Activated effector memory CD4-positive, alpha-beta T cell treated with anti-CD3 and anti-CD28 coated beads, Interleukin-2, amount 50 U/mL, for 16 hours (primary cell): ENCODE data around the gene DSCAML1.

Source experiments
- DNase-seq: peaks from one replicate; pipeline ENCODE4 v3.0.0-alpha.2; 2020

DSCAML1 gene

DNA sequence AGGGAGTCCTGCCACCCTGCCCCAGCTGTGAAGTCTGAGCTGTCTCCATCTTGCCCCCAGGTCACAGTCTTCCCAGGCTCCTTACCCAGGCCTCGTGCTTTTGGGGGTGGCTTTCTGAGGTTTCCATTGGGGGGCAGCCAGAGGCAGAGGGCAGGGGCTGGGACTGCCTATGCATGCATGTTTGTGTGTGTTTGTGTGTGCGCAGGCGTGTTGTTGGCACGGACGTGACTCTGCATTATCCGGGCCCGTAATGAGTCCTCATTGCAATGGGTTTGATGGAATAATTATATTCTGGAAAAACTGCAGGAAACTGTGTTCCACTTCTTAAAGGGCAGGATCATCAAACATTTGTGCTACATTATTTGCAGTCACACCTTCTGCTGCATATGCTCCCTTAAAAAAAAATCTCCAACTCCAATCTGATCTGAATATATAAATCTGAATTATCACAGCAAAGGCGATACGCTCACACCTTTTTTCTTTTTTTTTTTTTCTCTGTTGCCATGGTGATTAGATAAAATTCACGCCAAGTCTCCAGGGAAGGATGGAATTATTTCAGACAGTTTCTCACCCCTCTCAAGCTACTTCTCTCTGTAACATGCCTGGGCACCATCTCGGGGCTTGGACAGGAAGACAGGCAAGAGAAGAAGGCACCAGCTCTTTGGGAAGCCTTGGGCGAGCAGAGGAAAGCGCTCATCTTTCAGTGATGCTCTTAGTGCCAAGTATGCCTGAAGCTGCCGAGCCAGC is 45.9 kb downstream of the DSCAML1 start:
- DNase-seq, result no peak

DNA sequence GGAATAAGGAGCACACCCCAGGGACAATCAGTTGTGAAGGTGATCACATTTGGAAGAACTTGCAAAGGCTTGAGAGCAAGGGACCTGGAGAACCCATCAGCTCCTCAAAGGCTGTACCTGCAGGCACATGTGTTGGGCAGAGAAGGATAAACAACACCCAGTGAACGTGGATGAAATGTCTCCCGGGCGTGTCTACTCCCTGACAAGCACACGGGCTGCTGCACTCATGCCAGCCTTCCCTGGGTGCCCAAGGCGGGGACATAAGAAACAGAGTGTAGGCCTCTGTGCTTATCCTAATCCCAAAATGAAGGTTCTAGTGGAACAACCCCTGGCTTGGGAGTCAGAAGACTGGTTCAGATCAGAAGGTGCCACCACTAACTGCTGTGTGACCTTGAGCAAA is 46.7 kb downstream of the DSCAML1 start:
- DNase-seq, result no peak

DNA sequence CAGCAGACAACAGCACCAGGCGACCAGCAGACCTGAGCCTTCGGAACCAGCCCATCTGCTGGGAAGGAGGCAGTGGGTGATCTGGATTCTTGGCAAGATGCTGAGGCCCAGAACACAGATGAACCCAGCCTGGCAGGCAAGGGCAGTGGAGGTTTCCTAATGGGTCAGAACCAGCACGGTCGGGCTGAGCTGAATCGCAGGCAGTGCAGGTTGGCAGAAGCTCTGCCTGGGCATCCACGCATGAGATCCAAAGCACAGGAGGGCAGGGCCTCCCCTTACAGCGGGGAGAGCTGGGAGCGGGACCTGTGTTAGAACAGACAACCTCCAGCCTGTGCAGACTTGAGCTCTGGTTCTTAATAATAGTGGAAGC is 47.5 kb downstream of the DSCAML1 start:
- no peak for DNase-seq

DNA sequence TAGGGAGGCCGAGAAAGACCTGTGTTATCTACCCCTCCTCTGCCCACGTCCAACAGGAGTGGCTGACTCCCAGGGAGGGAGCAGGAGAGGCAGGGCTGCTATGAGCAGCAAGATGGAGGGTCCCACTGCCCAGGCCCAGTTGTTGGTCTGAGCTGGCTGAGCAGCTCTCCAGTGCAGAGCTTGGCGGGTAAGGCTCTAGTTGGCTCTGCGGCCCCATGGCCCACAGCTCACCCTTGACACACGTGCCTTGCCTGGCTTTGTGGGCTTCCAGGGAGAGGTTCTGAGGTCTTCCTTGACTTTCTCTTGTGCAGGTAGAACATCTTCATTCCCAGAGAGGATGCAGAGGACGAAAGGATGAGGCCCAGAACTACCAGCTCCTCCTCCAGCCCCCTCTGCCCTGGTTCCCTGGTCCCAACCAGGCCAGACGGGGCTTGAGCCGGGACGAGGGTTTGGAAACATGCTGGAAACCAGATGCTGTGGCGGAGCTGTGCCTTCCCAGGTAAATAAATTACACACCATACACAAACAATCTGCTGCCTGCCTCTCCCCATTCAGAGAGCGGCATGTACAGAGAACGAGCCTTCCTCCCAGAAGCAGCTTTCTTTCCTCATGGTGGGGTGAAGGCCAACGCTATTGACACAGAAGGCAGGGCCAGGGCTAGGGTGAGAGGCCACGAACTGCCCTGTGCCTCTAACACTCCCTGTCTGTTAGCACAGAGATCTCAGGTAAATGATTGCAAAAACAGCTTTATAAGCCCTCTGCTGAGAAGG is 48.1 kb downstream of the DSCAML1 start:
- no peak for DNase-seq

DNA sequence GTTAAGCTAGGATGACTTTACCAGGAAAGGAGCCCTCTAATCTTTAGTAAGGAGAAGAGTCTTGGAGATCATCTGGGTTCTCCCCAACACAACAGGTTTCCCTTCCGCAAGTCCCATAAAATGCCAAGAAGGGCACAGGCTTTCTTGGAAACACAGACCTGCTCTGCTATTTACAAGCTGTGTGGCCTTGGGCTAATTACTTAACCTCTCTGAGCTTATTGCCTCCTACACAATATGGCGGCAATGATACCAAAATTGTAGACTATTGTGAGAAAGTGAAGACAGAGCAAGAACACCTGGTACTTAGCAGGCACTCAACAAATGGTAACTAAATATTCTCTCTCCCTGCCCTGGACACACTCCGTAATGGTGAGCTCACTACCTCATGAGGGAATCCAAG is 49.1 kb downstream of the DSCAML1 start:
- DNase-seq, result no peak

DNA sequence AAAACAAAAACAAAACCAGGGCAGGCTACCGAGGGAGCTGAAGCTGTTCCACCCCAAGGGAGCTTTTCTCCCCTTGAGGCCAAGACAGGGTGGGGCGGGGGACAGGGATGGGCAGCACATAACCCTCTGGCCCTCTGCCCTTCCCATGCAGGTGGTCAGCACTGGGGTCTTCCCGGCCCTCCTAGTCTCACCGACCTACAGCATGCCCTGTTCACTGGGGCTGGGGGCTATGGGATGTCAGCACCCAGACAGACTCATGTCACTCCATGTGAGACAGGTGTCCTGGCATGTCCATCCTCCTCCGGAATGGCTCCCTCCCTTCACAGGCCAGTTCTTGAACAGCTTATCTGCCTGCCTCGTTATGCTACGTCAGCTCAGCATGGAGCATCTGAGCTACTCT is 51.7 kb downstream of the DSCAML1 start:
- no peak for DNase-seq

DNA sequence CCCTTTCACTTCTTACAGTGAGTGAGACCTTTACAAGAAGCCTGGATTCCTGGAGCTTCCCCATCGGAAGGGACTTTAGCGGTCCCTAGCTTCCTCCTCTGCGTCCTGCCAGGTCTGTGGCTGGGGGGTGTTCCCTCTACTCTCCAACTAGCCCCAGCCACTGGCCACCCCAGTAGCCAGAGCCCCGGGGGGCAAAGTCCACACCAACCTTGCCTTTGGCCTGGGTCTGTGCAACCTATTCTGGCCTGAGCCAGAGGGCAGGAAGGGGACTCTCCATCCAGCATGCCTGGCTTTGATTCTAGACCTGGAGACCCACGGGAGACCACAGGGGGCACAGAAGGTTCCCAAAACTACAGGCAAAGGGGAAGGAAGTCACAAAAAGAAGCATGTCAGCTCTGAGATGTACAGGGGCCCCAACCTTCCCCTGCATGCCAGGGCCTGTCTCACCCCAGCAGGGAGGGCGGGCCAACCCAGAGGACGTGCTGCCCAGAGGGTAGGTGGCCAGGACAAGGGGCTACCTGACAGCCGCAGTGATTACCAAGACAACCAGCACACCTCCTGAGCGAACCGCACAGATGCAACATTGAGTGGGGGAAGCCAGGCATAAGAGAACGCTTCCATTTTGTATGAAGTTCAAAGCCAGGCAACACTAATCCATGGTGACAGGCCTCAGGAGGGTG is 52.4 kb downstream of the DSCAML1 start:
- DNase-seq, result no peak

DNA sequence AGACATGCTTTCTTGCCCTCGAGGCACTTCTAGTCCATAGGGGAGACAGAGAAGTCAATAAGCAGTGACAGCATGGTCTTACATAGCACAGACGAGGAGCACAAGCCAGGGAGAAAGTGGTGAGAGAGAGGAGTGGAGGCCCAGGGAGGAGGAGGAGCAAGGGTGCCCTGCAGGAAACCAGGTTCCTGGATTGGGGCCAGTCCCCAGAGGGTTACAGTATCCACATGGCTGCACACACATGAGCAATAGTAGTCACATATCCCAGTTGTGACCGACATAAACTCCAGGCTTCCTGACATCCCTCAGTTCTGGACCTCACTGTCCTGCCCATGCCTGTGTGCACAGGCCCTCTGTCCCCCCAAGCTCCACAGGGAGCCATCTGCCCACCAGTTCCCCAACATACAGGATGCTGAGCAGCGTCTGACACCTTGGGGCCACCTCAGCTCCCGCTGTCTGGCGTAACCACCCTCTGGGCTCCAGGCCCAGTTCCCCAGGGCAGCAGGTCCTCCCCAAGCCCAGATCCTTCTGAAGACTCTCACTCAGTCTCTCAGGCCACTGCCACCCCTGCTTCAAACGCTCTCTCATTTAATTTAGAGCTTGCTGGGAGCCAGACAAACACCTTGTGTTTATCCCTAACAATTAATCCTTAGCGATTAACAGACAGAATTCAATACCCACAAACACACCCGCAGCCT is 53.7 kb downstream of the DSCAML1 start:
- no peak for DNase-seq

DNA sequence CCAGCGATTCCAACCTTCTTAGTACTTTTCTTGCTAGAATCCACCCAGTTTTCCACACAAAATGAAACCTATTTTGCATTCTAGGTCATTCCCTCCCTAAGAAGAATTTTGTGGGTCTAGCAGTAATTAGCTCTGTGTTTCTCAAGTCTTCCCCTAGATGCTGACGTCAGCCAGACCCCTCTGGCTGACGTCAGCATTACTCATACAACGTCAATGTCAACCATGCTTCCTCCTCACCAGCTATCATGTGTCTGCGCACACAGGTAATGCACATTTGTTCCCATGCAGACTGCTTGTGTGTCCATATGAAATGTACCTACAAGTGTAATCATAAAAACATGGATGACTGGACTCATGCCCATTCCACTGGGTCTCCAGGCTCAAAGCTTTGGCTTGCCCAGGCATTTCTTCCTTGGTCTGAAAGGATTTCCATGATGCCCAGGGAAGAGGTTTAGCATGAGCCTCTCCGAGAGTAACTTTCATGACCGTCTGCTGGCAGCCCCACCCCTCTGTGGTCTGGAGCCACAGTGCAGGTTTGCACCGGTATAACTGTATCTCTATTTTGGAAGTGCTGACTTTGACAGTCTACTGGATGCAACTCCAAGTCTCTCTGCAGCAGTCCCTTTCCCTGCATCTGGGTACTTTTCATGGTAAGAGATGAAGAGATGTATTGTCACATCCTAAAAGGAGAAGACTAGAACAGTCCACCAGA is 58.6 kb downstream of the DSCAML1 start:
- no peak for DNase-seq

DNA sequence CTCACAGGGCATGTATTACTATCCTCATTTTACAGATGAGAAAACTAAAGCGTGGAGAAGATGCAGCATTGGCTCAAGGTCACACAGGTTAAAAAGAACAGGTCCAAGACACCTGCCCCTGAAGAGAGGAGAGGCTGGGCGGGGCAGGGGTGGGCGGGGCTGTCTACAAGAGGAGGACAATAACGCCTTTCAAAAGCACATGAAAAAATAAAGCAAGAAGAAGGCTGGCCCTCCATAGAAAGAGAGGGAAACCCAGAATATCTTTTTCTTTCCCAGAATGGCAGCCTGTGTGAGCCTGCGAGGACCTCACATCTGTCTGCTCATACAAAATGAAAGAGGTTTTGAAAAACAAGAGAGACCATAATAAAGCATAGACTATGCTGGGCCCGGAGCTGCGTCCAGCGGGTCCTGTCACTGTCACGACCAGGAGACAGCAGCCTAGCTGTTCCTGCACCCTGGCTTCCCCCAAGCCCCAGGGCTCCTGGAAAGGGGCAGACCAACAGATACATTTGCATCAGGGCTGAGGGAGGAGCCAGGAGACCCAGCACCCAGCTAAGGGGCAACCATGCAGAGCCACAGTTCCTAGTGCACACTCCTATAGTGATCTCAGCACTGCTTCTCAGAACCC is 61.6 kb downstream of the DSCAML1 start:
- no peak for DNase-seq

DNA sequence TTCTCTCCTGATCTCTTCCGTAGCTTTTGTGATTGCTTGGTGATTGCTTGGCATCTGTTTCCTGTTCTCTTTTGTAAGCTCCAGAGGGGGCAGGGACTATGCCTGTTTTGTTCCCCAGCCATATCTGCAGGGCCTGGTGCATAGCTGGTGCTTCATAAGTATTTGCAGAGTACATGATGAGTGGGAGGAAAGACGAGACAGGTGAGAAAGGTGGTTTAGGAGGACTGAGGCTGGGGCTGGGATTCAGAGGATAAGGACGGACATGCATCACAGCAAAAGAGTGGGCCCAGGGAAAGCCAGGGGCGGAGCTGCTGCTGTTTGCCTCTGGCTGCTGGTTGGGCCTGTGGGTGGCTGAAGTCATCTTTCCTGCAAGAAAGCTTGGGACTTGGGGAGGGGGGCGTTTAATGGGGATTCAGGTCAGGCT is 62.4 kb downstream of the DSCAML1 start:
- DNase-seq, result no peak

DNA sequence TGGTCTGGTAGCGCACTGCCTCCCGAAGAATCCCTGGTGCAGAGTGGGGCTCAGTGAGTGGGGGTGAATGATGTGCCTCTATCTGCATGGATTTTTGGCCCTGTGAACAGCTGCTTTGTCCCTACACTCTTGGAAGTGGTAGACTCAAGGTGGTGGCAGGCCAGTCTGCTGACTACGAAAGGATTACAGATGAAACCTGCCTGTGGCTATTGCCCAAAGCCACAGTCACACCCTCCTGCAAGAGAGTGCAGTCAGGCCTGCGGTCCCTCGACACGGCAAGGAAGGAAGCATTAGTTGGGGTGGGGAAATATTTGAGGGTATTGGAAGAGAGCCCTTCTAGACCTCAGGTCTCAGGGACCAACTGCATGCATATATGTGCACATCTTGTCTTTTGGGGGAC is 63.7 kb downstream of the DSCAML1 start:
- DNase-seq, result no peak

DNA sequence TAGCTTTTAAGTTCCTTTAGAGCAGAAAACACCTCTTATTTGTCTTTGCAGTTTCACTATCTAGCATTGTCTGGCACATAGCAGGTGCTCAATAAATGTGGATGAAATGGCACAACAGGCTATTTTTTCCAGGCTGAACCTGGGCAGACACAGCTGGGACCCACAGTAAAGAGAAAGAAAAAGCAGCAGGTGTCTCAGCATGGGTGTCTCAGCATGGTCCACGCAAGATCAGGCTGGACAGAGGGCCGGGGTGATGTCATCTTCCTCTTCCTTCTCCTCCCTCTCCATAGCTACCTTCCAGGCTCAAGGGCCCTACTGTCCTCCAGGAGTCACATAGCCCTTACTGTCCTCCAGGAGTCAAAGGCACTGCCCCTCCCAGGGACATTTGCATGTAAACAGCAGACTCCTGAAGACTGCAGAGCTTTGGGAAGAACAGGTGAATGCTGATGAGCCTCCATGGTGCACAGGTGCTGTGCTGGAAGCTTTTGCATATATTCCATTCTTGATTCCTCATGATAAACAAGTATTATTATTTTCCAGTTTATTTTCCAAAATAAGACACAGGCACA is 65.2 kb downstream of the DSCAML1 start:
- no peak for DNase-seq

DNA sequence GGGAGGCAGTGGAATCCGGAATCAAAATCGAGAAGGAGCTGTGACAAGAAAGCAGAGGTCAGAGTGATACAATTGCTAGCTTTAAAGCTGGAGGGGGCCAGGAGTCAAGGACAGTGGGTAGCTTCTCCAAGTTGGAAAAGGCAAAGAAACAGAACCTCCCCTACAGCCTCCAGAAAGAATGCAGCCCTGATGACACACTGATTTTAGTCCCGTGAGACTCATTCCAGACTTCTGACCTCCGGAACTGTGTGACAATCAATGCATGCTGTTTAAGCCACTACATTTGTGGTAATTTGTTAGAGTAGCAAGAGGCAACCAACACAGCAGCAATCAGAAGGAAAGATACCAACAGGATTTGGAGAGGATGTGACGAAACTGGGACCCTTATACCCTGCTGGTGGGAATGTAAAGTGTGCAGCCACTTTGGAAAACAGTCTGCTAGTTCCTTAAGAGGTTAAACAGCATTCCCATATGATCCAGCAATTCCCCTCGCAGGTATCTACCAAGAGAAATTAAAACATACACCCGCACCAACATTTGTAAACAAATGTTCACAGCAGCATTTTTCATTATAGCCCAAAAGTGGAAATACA is 66.7 kb downstream of the DSCAML1 start:
- no peak for DNase-seq

DNA sequence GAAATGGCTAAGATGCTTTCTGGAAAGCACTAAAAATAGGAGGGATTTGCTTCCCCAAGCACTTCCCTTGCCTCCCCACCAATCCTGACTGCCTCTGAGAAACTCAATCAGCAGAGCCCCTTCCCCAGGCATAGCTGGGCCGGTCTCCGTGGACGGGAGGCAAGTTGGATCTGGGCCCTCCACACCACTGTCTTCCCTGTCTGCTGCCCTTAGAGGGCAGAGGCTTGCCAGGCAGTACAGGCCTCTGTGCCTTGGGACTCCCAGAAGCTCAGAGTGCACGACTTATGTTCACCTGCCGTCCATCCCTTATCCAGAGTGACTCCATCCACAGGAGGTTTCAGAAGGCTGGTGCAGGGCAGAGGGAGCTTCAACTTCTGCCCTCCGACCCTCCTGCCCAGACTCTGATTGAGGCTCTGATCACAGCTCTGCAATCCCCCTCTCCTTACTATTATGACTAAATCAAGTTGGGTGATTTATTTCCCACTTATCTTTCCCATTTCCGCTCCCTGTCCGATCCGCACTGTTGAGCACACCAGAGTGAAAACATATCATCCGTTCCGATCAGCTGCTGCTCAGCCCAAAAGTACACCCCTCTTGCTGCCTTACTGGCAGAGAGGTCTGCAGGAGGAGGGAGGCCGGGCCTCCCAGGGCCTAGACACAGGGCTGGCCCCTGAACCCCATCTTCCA is 71.8 kb downstream of the DSCAML1 start:
- DNase-seq, result no peak

DNA sequence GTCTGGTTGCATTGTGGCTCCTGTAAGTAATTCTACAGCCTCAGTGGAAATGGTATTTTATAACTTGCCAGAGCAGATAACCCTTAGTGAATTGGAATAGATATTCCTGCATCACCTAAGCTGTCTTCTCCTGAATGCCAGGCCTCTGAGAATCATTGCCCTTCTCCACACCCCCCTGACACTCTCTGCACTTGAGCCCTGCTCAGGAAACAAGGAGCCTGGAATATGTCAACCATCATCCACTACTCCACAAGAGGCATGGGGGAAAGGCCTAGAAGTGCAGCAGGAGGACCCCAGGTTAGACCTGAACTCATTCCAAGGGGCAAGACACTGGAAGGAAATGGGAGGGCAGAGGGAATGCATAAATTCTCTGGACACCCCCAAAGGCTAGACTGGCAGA is 72.4 kb downstream of the DSCAML1 start:
- no peak for DNase-seq

DNA sequence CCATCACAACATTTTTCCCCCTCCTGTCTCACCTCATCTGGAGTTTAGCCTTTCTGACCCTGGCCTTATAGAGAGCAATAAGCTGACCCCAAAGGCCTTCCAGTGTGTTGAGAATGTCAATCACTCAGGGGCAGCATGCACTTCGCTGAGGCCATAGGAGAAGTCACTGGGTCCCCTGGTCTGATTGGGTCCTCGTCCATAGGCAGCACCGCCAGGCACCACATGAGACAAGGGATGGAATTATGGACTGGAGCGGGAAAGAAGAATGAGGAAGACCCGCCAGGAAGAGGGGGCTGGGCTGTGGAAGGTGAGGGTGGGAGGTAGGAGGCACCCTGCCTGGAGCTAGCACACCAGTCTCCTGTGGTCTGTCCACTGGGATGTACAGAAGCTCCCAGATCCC is 72.9 kb downstream of the DSCAML1 start:
- no peak for DNase-seq

DNA sequence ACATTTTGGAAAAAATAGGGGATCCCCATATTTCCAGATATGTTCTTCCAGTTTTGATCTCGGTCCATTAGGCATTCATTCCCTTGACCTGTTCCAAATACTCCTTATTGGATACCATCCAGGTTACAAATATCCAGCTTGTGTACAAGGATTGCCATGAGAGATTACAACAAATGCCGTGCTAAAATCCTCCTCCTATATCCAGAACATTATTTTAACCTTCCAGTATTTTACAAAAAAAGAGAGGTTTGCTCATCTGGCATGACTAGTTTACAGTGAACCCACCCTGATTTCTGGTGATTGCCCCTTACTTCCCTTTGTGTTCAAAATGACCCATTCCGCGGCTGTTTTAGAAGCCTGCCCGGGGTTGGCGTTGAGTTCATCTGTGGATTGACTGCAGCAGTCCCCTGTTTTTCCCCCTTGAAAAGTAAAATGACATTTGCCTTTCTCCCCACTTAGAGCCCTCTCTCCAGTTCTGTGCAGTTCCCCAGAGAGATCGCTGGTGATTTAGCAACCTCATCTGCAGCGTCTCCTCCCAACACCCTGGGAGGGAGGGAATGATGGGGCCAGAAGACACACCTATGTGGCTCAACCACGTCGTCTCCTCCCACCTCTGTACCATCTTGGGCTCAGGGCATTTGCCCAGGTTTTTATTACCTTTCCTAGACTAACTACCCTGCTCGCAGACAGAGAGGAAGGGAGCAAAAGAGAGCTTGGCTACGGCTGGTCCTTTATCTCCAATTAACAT is 73.6 kb downstream of the DSCAML1 start:
- DNase-seq, result no peak

DNA sequence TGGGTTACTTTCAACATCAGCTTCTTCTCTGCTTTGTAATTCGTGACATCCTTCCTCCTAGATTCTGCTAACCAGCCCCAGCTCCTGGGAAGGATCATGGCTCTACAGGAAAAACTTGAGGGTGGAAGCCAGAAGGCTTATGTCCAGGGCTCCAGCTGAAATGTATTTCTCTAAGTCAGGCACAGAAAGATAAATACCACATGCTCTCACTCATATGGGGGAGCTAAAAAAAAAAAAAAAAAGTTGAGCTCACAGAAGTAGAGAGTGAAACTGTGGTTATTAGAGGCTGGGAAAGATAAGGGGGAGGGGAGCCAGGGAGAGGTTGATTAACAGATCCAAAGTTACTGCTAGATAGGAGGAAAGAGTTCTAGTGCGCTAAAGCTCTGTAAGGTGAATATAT is 74.9 kb downstream of the DSCAML1 start:
- DNase-seq, result no peak

DNA sequence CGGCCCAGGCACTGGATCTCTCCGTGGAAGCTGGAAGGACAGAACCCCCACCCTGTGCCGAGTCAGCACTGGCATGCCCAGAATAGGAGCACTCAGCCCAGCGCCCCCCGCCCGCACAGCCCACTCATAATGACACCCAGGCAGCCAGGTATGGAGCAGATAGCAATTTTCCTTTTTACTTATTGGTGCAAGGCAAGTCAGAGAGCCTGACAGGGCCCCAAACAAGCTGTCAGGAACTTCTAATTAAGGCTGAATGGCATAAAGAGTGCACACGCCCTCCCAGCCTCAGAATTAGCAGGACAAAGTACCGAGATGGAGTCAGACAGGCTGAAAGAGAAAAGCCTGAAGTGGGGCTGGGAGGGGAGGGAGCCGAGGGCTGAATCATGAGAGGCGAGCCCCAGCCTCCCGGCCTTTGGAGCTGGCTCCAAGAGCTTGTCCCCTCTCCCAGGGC is 76.9 kb downstream of the DSCAML1 start:
- no peak for DNase-seq
